Mesendoderm (in vitro differentiated cells): ENCODE data around the gene ABI1.

Experiments used
- DNase-seq: peaks from one replicate; pipeline ENCODE4 v3.0.0; 2013
- H2AK5ac ChIP-seq: 2 replicates; pipeline ENCODE4 v1.6.1; 2013; ENCODE audit warnings: low read length, inconsistent platforms
- H2BK120ac ChIP-seq: 2 replicates; pipeline ENCODE4 v1.6.1; 2013; ENCODE audit warnings: low read depth, mild to moderate bottlenecking, low read length, moderate library complexity, mixed read lengths
- H2BK15ac ChIP-seq: replicated peaks from 2 replicates; pipeline ENCODE4 v1.6.1; 2013; ENCODE audit warnings: low read depth, mild to moderate bottlenecking, moderate library complexity
- H2BK5ac ChIP-seq: 2 replicates; pipeline ENCODE4 v1.6.1; 2013; ENCODE audit warnings: low read length, inconsistent platforms
- H3K18ac ChIP-seq: 2 replicates; pipeline ENCODE4 v1.6.1; 2013; ENCODE audit warnings: mild to moderate bottlenecking, low read length, mixed read lengths
- H3K23ac ChIP-seq: one replicate; pipeline ENCODE4 v1.6.1; 2013; ENCODE audit warnings: low read length
- H3K27ac ChIP-seq: 2 replicates; pipeline ENCODE4 v1.5.1; 2013; ENCODE audit warnings: low read depth, mild to moderate bottlenecking, inconsistent platforms, low read length, moderate library complexity
- H3K27me3 ChIP-seq: 2 replicates; pipeline ENCODE4 v1.6.1; 2013; ENCODE audit warnings: low read length, control low read depth, mild to moderate bottlenecking, inconsistent platforms; ENCODE audit not compliant: insufficient read depth, poor library complexity
- H3K36me3 ChIP-seq: 2 replicates; pipeline ENCODE4 v1.6.1; 2013; ENCODE audit warnings: low read length, inconsistent platforms; ENCODE audit not compliant: control insufficient read depth, insufficient read depth
- H3K4ac ChIP-seq: one replicate; pipeline ENCODE4 v1.6.1; 2013; ENCODE audit warnings: low read depth, mild to moderate bottlenecking, low read length, moderate library complexity
- H3K4me1 ChIP-seq: 2 replicates; pipeline ENCODE4 v1.6.1; 2013; ENCODE audit warnings: low read depth, low read length, inconsistent platforms; ENCODE audit not compliant: control insufficient read depth
- H3K4me2 ChIP-seq: 2 replicates; pipeline ENCODE4 v1.6.1; 2013; ENCODE audit warnings: low read length
- H3K4me3 ChIP-seq: 2 replicates; pipeline ENCODE4 v1.5.1; 2013; ENCODE audit warnings: mild to moderate bottlenecking, low read length
- H3K56ac ChIP-seq: one replicate; pipeline ENCODE4 v1.6.1; 2013; ENCODE audit warnings: low read length
- H3K79me1 ChIP-seq: 2 replicates; pipeline ENCODE4 v1.6.1; 2013; ENCODE audit warnings: low read length, inconsistent platforms
- H3K79me2 ChIP-seq: 2 replicates; pipeline ENCODE4 v1.6.1; 2013; ENCODE audit warnings: mild to moderate bottlenecking, low read length; ENCODE audit not compliant: control insufficient read depth, insufficient read depth
- H3K9ac ChIP-seq: 2 replicates; pipeline ENCODE4 v1.6.1; 2013; ENCODE audit warnings: low read length, inconsistent platforms
- H4K5ac ChIP-seq: one replicate; pipeline ENCODE4 v1.6.1; 2013; ENCODE audit warnings: low read length
- H4K8ac ChIP-seq: one replicate; pipeline ENCODE4 v1.6.1; 2013; ENCODE audit warnings: low read depth, mild to moderate bottlenecking, control low read depth, low read length, moderate library complexity
- WGBS: extraction: QIAGEN DNeasy Blood & Tissue Kit; methylation state at CpG from one replicate; pipeline ENCODE4 v1.1.7; 2013; ENCODE audit warnings: low lambda C conversion rate, missing lambda C conversion rate; ENCODE audit not compliant: insufficient coverage; ENCODE audit errors: extremely low coverage; 5-methylcytosine and 5-hydroxymethylcytosine counted together

The ABI1 gene

DNA sequence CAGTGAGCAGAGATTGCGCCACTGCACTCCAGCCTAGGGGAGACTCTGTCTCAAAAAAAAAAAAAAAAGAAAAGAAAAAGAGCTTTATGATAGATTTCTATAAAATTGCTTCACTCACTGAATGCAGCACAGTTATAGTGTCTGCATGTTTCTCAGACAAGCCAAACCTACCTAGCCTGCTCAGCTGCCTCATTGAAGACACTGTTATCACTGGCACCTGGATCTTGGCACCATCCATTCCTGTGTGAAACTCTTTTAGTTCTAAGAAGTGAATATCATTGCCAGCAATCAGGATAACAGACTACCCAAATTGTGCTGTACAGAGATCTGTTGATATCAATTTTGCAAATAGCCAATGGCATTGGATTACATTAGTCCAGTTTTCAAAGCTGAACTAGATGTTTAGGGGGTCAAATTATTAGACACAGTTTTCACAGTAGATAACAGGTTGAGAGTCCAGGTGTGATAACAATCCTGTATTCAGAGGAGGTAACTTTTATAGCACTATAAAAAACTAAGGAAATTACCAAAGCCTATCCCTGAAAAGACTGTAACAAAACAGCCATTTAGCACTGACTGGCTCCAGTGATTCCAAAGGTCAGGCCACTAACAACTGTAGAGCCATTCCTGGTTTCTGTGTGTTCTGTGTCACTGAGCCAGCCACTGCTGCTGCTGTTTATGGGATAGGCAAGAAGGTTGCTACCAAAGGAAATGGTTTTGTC is 146.2 kb downstream of the ABI1 start:
- Histone ChIP-seq H3K4ac (no peak overlapping the region), H3K23ac (no peak overlapping the region), H3K9ac (no peak overlapping the region), H3K4me2 (no peak overlapping the region), H2BK5ac (no peak overlapping the region), H3K36me3 (peaks cover 4% of the 10 kb centered on the region), H2BK120ac (no peak overlapping the region), H2BK15ac (no peak overlapping the region), H3K56ac (no peak overlapping the region), H3K18ac (no peak overlapping the region), H3K79me1 (no peaks in the 10 kb centered on the region), H3K27me3 (no peaks in the 10 kb centered on the region), H3K79me2 (no peaks in the 10 kb centered on the region), H4K8ac (no peak overlapping the region), H2AK5ac (no peak overlapping the region), H3K27ac (no peak overlapping the region), H3K4me3 (no peak overlapping the region), H3K4me1 (no peaks in the 10 kb centered on the region), H4K5ac (no peak overlapping the region)
- no CpG with 5 or more reads among the region's 1 CpG for WGBS
- DNase-seq: no peak

DNA sequence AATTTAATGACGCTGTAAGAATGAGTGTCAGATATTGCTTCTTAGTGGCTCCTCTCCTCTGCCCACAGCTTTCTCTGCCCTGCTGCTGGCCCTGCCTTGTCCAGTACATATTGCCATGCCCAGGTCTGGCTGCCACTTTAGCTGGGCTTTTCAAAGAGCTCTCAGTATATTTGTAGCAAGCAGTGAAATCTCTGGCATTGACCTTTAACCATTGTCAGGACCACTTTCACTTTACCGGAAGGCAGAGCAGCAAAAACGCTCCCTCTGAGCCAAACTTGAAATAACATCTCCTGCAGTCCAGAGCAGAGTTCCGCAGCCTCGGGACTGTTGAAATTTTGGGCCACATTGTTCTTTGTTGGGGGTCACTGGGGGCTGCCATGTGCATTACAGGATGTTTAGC is 149.4 kb downstream of the ABI1 start:
- H3K27me3 ChIP-seq: no peaks in the 10 kb centered on the region
- H3K56ac ChIP-seq: no peak overlapping the region
- H3K79me2 ChIP-seq: no peaks in the 10 kb centered on the region
- no peak overlapping the region for H3K23ac ChIP-seq
- no peak overlapping the region for H2AK5ac ChIP-seq
- no peak overlapping the region for H3K4me3 ChIP-seq
- H3K36me3 ChIP-seq: peaks cover 11% of the 10 kb centered on the region
- no peak overlapping the region for H3K4ac ChIP-seq
- no peaks in the 10 kb centered on the region for H3K79me1 ChIP-seq
- no peak overlapping the region for H2BK5ac ChIP-seq
- no peak overlapping the region for H3K9ac ChIP-seq
- no peak for DNase-seq
- H3K18ac ChIP-seq: no peak overlapping the region
- no peak overlapping the region for H4K8ac ChIP-seq
- WGBS: no CpG with 5 or more reads among the region's 5 CpGs
- H3K4me2 ChIP-seq: no peak overlapping the region
- H3K4me1 ChIP-seq: no peaks in the 10 kb centered on the region
- H4K5ac ChIP-seq: no peak overlapping the region
- no peak overlapping the region for H2BK15ac ChIP-seq
- no peak overlapping the region for H2BK120ac ChIP-seq
- no peak overlapping the region for H3K27ac ChIP-seq

GRCh38 chr10:26706936-26707335 is 153.8 kb downstream of the ABI1 start:
- Histone ChIP-seq H3K36me3 (peaks cover 7% of the 10 kb centered on the region), H3K23ac (no peak overlapping the region), H4K5ac (no peak overlapping the region), H4K8ac (no peak overlapping the region), H3K9ac (no peak overlapping the region), H2BK120ac (no peak overlapping the region), H3K4ac (no peak overlapping the region), H2BK5ac (no peak overlapping the region), H3K27ac (no peak overlapping the region), H3K18ac (no peak overlapping the region), H3K79me1 (peaks cover 3% of the 10 kb centered on the region), H3K4me2 (no peak overlapping the region), H3K56ac (no peak overlapping the region), H2AK5ac (no peak overlapping the region), H3K27me3 (no peaks in the 10 kb centered on the region), H2BK15ac (no peak overlapping the region), H3K79me2 (peaks cover 5% of the 10 kb centered on the region), H3K4me1 (no peaks in the 10 kb centered on the region), H3K4me3 (no peak overlapping the region)
- DNase-seq: no peak
- WGBS: no CpG with 5 or more reads among the region's 10 CpGs

DNA sequence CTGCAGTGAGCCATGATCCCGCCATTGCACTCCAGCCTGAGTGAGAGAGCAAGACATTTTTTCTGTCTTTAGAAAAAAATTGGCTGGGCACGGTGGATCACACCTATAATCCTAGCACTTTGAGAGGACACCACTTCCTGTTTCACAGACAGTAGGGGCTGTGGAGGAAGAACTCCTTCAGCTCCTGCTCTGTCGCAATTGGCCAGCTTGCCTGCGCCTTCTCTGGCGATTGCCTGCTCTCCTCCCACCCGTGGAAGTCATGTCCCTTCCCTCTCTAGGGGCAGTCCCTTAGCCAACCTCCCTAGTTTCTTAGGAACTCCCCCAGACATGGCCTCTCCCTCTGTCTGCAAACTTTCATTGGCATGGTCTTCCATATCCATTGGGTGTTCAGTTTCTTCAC is 154.6 kb downstream of the ABI1 start:
- DNase-seq: no peak
- no peak overlapping the region for H3K4me2 ChIP-seq
- no peaks in the 10 kb centered on the region for H3K27me3 ChIP-seq
- H3K9ac ChIP-seq: no peak overlapping the region
- peaks cover 7% of the 10 kb centered on the region for H3K36me3 ChIP-seq
- H2BK15ac ChIP-seq: no peak overlapping the region
- no peak overlapping the region for H3K23ac ChIP-seq
- no CpG with 5 or more reads among the region's 6 CpGs for WGBS
- peaks cover 3% of the 10 kb centered on the region for H3K79me1 ChIP-seq
- no peak overlapping the region for H3K4ac ChIP-seq
- no peak overlapping the region for H2AK5ac ChIP-seq
- no peak overlapping the region for H4K8ac ChIP-seq
- peaks cover 11% of the 10 kb centered on the region for H3K79me2 ChIP-seq
- H3K4me3 ChIP-seq: no peak overlapping the region
- no peak overlapping the region for H4K5ac ChIP-seq
- H3K4me1 ChIP-seq: no peaks in the 10 kb centered on the region
- no peak overlapping the region for H3K56ac ChIP-seq
- H3K27ac ChIP-seq: no peak overlapping the region
- H3K18ac ChIP-seq: no peak overlapping the region
- H2BK5ac ChIP-seq: no peak overlapping the region
- H2BK120ac ChIP-seq: no peak overlapping the region

- Histone ChIP-seq H3K4me3 (no peak overlapping the region), H2BK15ac (no peak overlapping the region), H2AK5ac (no peak overlapping the region), H4K5ac (no peak overlapping the region), H3K27me3 (no peaks in the 10 kb centered on the region), H2BK5ac (no peak overlapping the region), H3K27ac (no peak overlapping the region), H3K56ac (no peak overlapping the region), H3K4me1 (no peaks in the 10 kb centered on the region), H3K9ac (no peak overlapping the region), H2BK120ac (no peak overlapping the region), H3K79me1 (peaks cover 8% of the 10 kb centered on the region), H3K4me2 (no peak overlapping the region), H4K8ac (no peak overlapping the region), H3K4ac (no peak overlapping the region), H3K36me3 (peaks cover 7% of the 10 kb centered on the region), H3K79me2 (peaks cover 31% of the 10 kb centered on the region), H3K18ac (no peak overlapping the region), H3K23ac (no peak overlapping the region)
- no peak for DNase-seq
- WGBS: no CpG with 5 or more reads among the region's 9 CpGs
Measured at GRCh38 chr10:26703974-26704373, 156.8 kb downstream of the ABI1 start.

DNA sequence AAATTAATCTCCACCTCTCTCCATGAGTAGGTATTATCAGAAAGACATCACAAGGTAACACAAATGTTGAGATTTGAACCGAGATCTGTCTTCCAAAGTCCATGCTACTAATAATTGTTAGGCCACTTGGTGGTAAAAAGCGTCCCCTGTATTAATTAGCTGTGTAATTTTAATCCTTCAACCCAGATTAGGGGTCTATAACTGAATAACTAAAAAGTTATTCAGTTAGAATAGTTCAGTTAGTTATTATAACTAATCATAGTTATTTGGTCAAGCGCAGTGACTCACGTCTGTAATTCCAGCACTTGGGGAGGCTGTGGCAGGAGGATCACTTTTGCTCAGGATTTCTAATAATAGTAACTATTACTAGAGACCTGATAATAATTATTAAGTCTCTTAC is 157.7 kb downstream of the ABI1 start:
- no CpG with 5 or more reads among the region's 4 CpGs for WGBS
- Histone ChIP-seq H3K56ac (no peak overlapping the region), H3K27me3 (no peaks in the 10 kb centered on the region), H3K4me1 (no peaks in the 10 kb centered on the region), H2BK5ac (no peak overlapping the region), H3K79me2 (peaks cover 40% of the 10 kb centered on the region), H3K18ac (no peak overlapping the region), H3K23ac (no peak overlapping the region), H3K4me3 (no peak overlapping the region), H3K79me1 (peaks cover 8% of the 10 kb centered on the region), H3K36me3 (peaks cover 6% of the 10 kb centered on the region), H2AK5ac (no peak overlapping the region), H2BK120ac (no peak overlapping the region), H3K4me2 (no peak overlapping the region), H3K4ac (no peak overlapping the region), H4K5ac (no peak overlapping the region), H3K9ac (no peak overlapping the region), H2BK15ac (no peak overlapping the region), H4K8ac (no peak overlapping the region), H3K27ac (no peak overlapping the region)
- DNase-seq: no peak
